WERI-Rb-1 (cell line): ENCODE measurements around the gene TSGA10IP.
A peak's percentile ranks its signal among the peaks of the same experiment; 100 is the strongest.

Experiments
- DNase-seq: peaks from one replicate; pipeline ENCODE4 v3.0.0-alpha.2; 2020
- H3K27ac ChIP-seq: fragments of 250-450 bp; sonication (Bioruptor Pico); 2 replicates; pipeline ENCODE4 v1.5.1; 2020; ENCODE audit warnings: mild to moderate bottlenecking, moderate library complexity
- H3K27me3 ChIP-seq: fragments of 250-450 bp; sonication (Bioruptor Pico); 2 replicates; pipeline ENCODE4 v1.5.1; 2021; ENCODE audit warnings: mild to moderate bottlenecking, low read depth, moderate library complexity; ENCODE audit not compliant: insufficient read depth, severe bottlenecking
- H3K36me3 ChIP-seq: fragments of 250-450 bp; sonication (Bioruptor Pico); 2 replicates; pipeline ENCODE4 v1.5.1; 2020; ENCODE audit warnings: mild to moderate bottlenecking, moderate library complexity
- H3K4me3 ChIP-seq: 2 replicates; pipeline ENCODE4 v1.5.1; 2011; ENCODE audit warnings: low read depth, mild to moderate bottlenecking, control low read depth, low read length
- H3K9me3 ChIP-seq: fragments of 250-450 bp; sonication (Bioruptor Pico); 2 replicates; pipeline ENCODE4 v1.5.1; 2021; ENCODE audit warnings: mild to moderate bottlenecking, moderate library complexity; ENCODE audit not compliant: severe bottlenecking
- TF ChIP-seq, protein P1 (sequence below): IDR thresholded peaks from 2 replicates; pipeline ENCODE4 v1.5.1; 2011; ENCODE audit warnings: low read depth, mild to moderate bottlenecking, control low read depth, inconsistent platforms, low read length

The TSGA10IP gene

GRCh38 chr11:65915821-65916251 is 29.4 kb upstream of the TSGA10IP start:
- H3K27ac ChIP-seq: no peak overlapping the region

GRCh38 chr11:65916391-65916790 is 28.9 kb upstream of the TSGA10IP start:
- no peak overlapping the region for H3K27ac ChIP-seq
- H3K27me3 ChIP-seq: no peaks in the 10 kb centered on the region
- no peaks in the 10 kb centered on the region for H3K9me3 ChIP-seq
- DNase-seq: no peak
- H3K4me3 ChIP-seq: no peak overlapping the region
- TF ChIP-seq, protein P1, sequence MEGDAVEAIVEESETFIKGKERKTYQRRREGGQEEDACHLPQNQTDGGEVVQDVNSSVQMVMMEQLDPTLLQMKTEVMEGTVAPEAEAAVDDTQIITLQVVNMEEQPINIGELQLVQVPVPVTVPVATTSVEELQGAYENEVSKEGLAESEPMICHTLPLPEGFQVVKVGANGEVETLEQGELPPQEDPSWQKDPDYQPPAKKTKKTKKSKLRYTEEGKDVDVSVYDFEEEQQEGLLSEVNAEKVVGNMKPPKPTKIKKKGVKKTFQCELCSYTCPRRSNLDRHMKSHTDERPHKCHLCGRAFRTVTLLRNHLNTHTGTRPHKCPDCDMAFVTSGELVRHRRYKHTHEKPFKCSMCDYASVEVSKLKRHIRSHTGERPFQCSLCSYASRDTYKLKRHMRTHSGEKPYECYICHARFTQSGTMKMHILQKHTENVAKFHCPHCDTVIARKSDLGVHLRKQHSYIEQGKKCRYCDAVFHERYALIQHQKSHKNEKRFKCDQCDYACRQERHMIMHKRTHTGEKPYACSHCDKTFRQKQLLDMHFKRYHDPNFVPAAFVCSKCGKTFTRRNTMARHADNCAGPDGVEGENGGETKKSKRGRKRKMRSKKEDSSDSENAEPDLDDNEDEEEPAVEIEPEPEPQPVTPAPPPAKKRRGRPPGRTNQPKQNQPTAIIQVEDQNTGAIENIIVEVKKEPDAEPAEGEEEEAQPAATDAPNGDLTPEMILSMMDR: no peak
- peaks cover 2% of the 10 kb centered on the region; the same call in 1 of the 2 replicates for H3K36me3 ChIP-seq

More at GRCh38 chr11:65915821-65916251, 29.4 kb upstream of the TSGA10IP start:
- Histone ChIP-seq H3K27me3 (no peaks in the 10 kb centered on the region), H3K36me3 (no peaks in the 10 kb centered on the region; the same call in 1 of the 2 replicates), H3K4me3 (no peak overlapping the region), H3K9me3 (no peaks in the 10 kb centered on the region)
- TF ChIP-seq, protein P1: no peak
- DNase-seq: no peak

DNA sequence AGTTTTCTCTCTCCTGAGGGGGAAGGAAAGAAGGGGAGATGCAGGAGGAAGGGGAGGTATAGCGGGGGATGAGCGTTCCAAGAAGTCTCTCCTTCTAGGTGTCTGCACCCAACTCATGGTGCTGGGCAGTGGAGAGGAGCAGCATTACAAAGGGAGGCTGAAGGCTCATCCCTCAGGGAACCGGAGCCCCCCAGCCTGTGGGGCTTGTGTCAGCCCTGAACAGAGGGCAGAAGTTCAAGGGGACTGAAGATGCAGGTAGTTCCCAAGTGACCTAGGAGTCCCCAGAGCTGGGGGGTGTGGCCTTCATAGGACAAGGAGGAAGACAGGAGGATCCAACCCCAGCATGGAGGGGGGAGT is 28.2 kb upstream of the TSGA10IP start:
- Histone ChIP-seq H3K36me3 (peaks cover 4% of the 10 kb centered on the region; the same call in 1 of the 2 replicates), H3K4me3 (no peak overlapping the region), H3K27ac (no peak overlapping the region), H3K27me3 (no peaks in the 10 kb centered on the region), H3K9me3 (no peaks in the 10 kb centered on the region)
- DNase-seq: no peak
- TF ChIP-seq, protein P1: no peak

- Histone ChIP-seq H3K27me3 (no peaks in the 10 kb centered on the region), H3K9me3 (no peaks in the 10 kb centered on the region), H3K27ac (no peak overlapping the region), H3K4me3 (peak overlapping the region; percentile 94), H3K36me3 (peaks cover 9% of the 10 kb centered on the region)
- DNase-seq: no peak
- TF ChIP-seq, protein P1: no peak
These were observed 27.7 kb upstream of the TSGA10IP start for GRCh38 chr11:65917434-65918210.

- Histone ChIP-seq H3K27ac (peak within 1 kb of the TSS; percentile 82), H3K9me3 (no peaks in the 10 kb centered on the region), H3K36me3 (peaks cover 15% of the 10 kb centered on the region), H3K27me3 (no peaks in the 10 kb centered on the region), H3K4me3 (peak within 1 kb of the TSS; percentile 94)
- TF ChIP-seq, protein P1: no peak
- peak; percentile 35 for DNase-seq
These were observed 26.8 kb upstream of the TSGA10IP start, which contains the start of gene C11orf68 for GRCh38 chr11:65918211-65919140. C11orf68 (minus strand) TSS chr11:65919062; CDS start chr11:65919031, 31 bp downstream.
